OCI-LY1 (cell line): Measurements from ENCODE around the gene MAB21L4.

ENCODE experiments used
- H2AFZ ChIP-seq: fragments of 200-600 bp; sonication (generic), shearing (Covaris generic); 2 replicates; pipeline ENCODE4 v1.6.0; 2014; ENCODE audit warnings: antibody characterized with exemption, mild to moderate bottlenecking, low read length
- H3F3A ChIP-seq: fragments of 200-600 bp; sonication (generic), shearing (Covaris generic); 2 replicates; pipeline ENCODE4 v1.6.0; 2014; ENCODE audit warnings: mild to moderate bottlenecking, antibody characterized with exemption, low read length, moderate library complexity; ENCODE audit not compliant: insufficient read depth
- H3K27ac ChIP-seq: fragments of 200-600 bp; sonication (generic); 2 replicates; pipeline ENCODE4 v1.5.1; 2014; ENCODE audit warnings: low read length, mixed run types, mild to moderate bottlenecking, low read depth; ENCODE audit not compliant: poor library complexity, severe bottlenecking
- H3K27me3 ChIP-seq: fragments of 200-600 bp; sonication (generic); 2 replicates; pipeline ENCODE4 v1.6.0; 2014; ENCODE audit warnings: antibody characterized with exemption, mild to moderate bottlenecking, low read length, moderate library complexity; ENCODE audit not compliant: insufficient read depth
- H3K36me3 ChIP-seq: fragments of 200-600 bp; sonication (generic); 2 replicates; pipeline ENCODE4 v1.6.1; 2014; ENCODE audit warnings: mild to moderate bottlenecking, antibody characterized with exemption, low read length, moderate library complexity, mixed read lengths; ENCODE audit not compliant: insufficient read depth
- H3K4me1 ChIP-seq: fragments of 200-600 bp; sonication (generic); 2 replicates; pipeline ENCODE4 v1.5.1; 2014; ENCODE audit warnings: mild to moderate bottlenecking, low read length, moderate library complexity; ENCODE audit not compliant: insufficient read depth, severe bottlenecking
- H3K4me2 ChIP-seq: fragments of 200-600 bp; sonication (generic), shearing (Covaris generic); 2 replicates; pipeline ENCODE4 v1.6.1; 2014; ENCODE audit warnings: low read length
- H3K4me3 ChIP-seq: fragments of 200-600 bp; sonication (generic); 2 replicates; pipeline ENCODE4 v1.5.1; 2014; ENCODE audit warnings: low read length, low read depth, mild to moderate bottlenecking, mixed read lengths; ENCODE audit not compliant: poor library complexity, severe bottlenecking
- H3K79me2 ChIP-seq: fragments of 200-600 bp; shearing (Covaris generic); 2 replicates; pipeline ENCODE4 v1.6.1; 2016; ENCODE audit warnings: mixed run types, low read length, mixed read lengths; ENCODE audit not compliant: insufficient read depth
- H3K9ac ChIP-seq: fragments of 200-600 bp; sonication (generic), shearing (Covaris generic); 2 replicates; pipeline ENCODE4 v1.6.1; 2014; ENCODE audit warnings: mild to moderate bottlenecking, low read length, mixed read lengths
- H3K9me2 ChIP-seq: fragments of 200-600 bp; sonication (generic), shearing (Covaris generic); 2 replicates; pipeline ENCODE4 v1.6.1; 2014; ENCODE audit warnings: low read depth, mild to moderate bottlenecking, low read length, mixed read lengths
- H3K9me3 ChIP-seq: fragments of 200-600 bp; shearing (Covaris generic); 2 replicates; pipeline ENCODE4 v1.6.1; 2014; ENCODE audit warnings: low read length, mixed read lengths
- H4K20me1 ChIP-seq: fragments of 200-600 bp; sonication (generic), shearing (Covaris generic); 2 replicates; pipeline ENCODE4 v1.6.0; 2016; ENCODE audit warnings: mild to moderate bottlenecking, low read length; ENCODE audit not compliant: insufficient read depth
- CTCF ChIP-seq: fragments of 200-600 bp; sonication (generic), shearing (Covaris generic); IDR thresholded peaks from 2 replicates; pipeline ENCODE4 v1.5.1; 2017; ENCODE audit warnings: mild to moderate bottlenecking, antibody characterized with exemption, low read length, moderate library complexity, mixed read lengths
- EZH2 ChIP-seq: fragments of 200-600 bp; sonication (generic), shearing (Covaris generic); IDR thresholded peaks from 2 replicates; pipeline ENCODE4 v1.8.0; 2017; ENCODE audit warnings: borderline replicate concordance, mixed run types, mild to moderate bottlenecking, antibody characterized with exemption, low read length, moderate library complexity, mixed read lengths

The MAB21L4 gene

GRCh38 chr2:240905176-240905781 lies 9.3 kb upstream of the MAB21L4 start:
- no peaks in the 10 kb centered on the region for H3K9me3 ChIP-seq
- TF ChIP-seq CTCF, result no peak
- no peak for TF ChIP-seq EZH2
- 0 out of 2 replicates have a peak, but pooled peaks cover 5% of the 10 kb centered on the region for H3K27me3 ChIP-seq
- H3F3A ChIP-seq, result no peaks in the 10 kb centered on the region
- H3K36me3 ChIP-seq, result no peaks in the 10 kb centered on the region
- no peak overlapping the region for H3K9ac ChIP-seq
- no peaks in the 10 kb centered on the region for H3K9me2 ChIP-seq
- no peak overlapping the region for H2AFZ ChIP-seq
- no peak overlapping the region for H3K27ac ChIP-seq
- H3K79me2 ChIP-seq, result no peaks in the 10 kb centered on the region
- no peak overlapping the region for H3K4me3 ChIP-seq
- H4K20me1 ChIP-seq, result no peaks in the 10 kb centered on the region
- no peak overlapping the region for H3K4me2 ChIP-seq
- H3K4me1 ChIP-seq, result no peaks in the 10 kb centered on the region

- H3K27me3 ChIP-seq, result 0 out of 2 replicates have a peak, but pooled peaks cover 5% of the 10 kb centered on the region
- H3K4me1 ChIP-seq, result no peaks in the 10 kb centered on the region
- H3K4me2 ChIP-seq, result no peak overlapping the region
- H4K20me1 ChIP-seq, result no peaks in the 10 kb centered on the region
- no peaks in the 10 kb centered on the region for H3F3A ChIP-seq
- H3K9me2 ChIP-seq, result no peaks in the 10 kb centered on the region
- no peak overlapping the region for H3K4me3 ChIP-seq
- H2AFZ ChIP-seq, result no peak overlapping the region
- H3K9me3 ChIP-seq, result no peaks in the 10 kb centered on the region
- H3K36me3 ChIP-seq, result no peaks in the 10 kb centered on the region
- H3K27ac ChIP-seq, result no peak overlapping the region
- no peak overlapping the region for H3K9ac ChIP-seq
- TF ChIP-seq CTCF (no peak), EZH2 (no peak)
- H3K79me2 ChIP-seq, result no peaks in the 10 kb centered on the region
These were observed 8.5 kb upstream of the MAB21L4 start for GRCh38 chr2:240904216-240905175.

DNA sequence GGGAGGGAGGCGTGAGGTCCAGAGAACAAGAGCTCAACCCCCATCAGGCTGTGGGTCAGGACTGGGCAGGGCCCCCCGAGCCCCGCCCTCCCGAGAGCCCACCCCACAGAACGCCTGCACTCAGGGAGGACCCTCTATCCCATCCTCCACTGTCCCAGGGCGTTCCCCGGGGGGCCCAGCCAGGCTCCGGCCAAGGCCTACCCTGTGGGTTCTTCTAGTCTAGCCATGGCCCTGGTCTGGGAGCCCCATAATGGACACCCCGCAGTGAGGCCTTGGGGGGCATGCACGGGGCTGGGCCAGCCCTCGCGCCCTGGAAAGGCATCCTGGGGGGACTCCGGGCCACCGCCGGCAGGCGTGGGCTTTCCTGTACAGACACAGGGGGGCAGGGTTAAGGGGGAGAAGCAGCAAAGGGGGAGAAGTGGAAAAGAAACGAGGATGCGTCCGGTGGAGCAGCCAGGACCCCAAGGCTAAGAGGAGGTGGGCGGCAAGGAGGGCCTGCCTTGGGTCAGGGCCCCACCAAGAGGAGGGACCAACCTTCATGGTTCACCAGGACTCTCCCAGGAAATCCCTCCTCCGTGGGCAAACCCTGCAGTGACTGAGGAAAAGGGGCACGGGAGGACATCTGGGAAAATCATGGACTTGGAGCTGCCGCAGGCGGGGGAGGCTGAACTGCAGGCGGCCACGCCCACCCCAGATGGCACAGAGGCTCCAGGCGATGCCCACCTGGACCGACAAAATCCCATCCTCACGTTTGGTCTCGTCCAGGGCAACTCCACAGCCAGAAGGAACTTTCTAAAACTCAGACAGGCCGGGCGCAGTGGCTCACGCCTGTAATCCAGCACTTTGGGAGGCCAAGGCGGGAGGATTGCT lies 7.5 kb upstream of the MAB21L4 start:
- H3K27me3 ChIP-seq, result 0 out of 2 replicates have a peak, but pooled peaks cover 5% of the 10 kb centered on the region
- H3K9me2 ChIP-seq, result no peaks in the 10 kb centered on the region
- no peak overlapping the region for H2AFZ ChIP-seq
- H3K4me3 ChIP-seq, result no peak overlapping the region
- H3K36me3 ChIP-seq, result no peaks in the 10 kb centered on the region
- TF ChIP-seq EZH2 (no peak), CTCF (no peak)
- H3K27ac ChIP-seq, result no peak overlapping the region
- H3K79me2 ChIP-seq, result no peaks in the 10 kb centered on the region
- no peaks in the 10 kb centered on the region for H3K9me3 ChIP-seq
- H3K9ac ChIP-seq, result no peak overlapping the region
- no peaks in the 10 kb centered on the region for H3F3A ChIP-seq
- no peaks in the 10 kb centered on the region for H4K20me1 ChIP-seq
- no peaks in the 10 kb centered on the region for H3K4me1 ChIP-seq
- no peak overlapping the region for H3K4me2 ChIP-seq
